ENCODE measurements around the gene KBTBD3.

KBTBD3 gene, protein sequence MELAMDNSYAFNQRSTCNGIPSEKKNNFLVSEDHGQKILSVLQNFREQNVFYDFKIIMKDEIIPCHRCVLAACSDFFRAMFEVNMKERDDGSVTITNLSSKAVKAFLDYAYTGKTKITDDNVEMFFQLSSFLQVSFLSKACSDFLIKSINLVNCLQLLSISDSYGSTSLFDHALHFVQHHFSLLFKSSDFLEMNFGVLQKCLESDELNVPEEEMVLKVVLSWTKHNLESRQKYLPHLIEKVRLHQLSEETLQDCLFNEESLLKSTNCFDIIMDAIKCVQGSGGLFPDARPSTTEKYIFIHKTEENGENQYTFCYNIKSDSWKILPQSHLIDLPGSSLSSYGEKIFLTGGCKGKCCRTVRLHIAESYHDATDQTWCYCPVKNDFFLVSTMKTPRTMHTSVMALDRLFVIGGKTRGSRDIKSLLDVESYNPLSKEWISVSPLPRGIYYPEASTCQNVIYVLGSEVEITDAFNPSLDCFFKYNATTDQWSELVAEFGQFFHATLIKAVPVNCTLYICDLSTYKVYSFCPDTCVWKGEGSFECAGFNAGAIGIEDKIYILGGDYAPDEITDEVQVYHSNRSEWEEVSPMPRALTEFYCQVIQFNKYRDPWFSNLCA

DNA sequence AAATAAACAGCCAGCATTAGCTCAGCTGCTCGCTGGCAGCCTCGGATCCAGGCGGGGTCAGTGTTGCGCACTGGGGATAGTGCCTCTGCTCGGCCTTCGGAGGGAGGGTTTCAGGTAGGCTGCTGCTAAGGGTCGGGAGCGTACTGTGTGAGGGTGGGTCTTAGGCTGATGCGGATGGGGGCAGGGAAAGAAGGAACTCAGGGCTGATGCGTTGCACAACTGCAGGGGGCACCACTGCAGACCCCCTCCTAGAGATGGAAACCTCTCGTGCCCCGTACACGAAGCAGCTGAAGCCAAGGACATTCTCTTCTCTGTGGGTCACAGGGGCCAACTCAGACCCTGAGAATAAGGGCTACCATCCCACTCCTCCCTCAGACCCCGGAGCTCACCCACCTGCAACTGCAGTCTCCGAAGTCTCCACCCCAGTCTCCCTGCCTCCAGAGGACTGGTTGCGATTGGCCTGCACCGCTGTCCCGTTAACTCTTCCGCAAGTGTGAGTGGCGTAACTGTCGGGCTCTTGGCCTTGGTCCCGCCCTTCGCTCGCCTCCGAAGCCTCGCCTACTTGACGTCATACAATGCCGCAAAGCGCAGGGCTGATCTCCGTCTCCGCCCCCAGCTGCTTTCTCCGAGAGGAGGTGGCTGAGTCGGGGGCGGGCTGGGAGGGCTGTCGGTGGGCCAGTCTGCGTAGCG is at the start of gene KBTBD3:
Gene KBTBD3 (minus strand): TSS at position 429 of the 690 bp plus-strand sequence. CDS start 18,250 bp downstream, outside the sequence.
- Histone ChIP-seq H3K36me3 (replicated peaks) (peaks cover 27% of the 10 kb centered on the region), H3K4me1 (peaks cover 19% of the 10 kb centered on the region), H3K27me3 (ENCODE audit: low read depth) (no peaks in the 10 kb centered on the region), H3K9me3 (no peaks in the 10 kb centered on the region), H3K4me3 (peak within 1 kb of the TSS; percentile 89)
- peak; percentile 98 to 99 for DNase-seq (ENCODE audit: low spot score in 2 of 2)
- in situ Hi-C loops (cut with MboI; ENCODE audit: low sequenced_read_pairs), result no loop called here

DNA sequence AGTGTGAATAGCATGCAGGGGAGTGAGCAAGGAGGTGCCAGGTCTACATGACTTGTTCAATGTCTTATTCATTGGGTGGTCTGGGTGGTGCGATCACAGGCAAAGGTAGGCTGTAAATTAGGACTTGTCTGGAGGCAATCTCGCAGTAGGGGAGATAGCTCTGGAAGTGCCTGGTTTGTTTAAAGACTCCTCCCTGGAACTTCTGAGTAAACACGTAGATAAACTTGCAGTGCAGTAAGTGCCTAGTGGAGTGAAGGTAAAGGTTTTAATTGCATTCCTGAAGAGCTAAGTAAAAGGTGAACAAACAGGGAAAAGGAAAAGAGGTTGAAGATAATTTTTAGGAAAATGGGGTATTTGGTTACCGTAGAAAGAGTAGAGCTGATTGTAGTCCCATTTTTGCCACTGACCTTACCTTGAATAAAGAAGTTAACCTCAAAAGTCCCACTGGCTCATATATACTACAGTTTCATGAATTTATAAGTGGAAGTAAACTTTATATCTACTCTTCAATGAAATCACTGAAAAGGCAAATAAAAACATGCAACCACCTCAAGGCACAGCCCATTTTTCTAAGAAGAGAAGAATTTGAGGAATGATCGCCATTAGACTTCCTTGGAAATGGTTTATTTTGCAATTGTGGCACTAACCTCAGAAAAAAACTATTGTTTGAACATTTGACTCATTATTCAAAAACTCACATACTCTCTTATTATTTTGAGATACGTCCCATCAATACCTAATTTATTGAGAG is 44.6 kb upstream of the KBTBD3 start:
- Histone ChIP-seq H3K36me3 (replicated peaks) (no peaks in the 10 kb centered on the region), H3K27me3 (ENCODE audit: low read depth) (no peaks in the 10 kb centered on the region), H3K4me3 (no peak overlapping the region), H3K4me1 (no peaks in the 10 kb centered on the region), H3K9me3 (no peaks in the 10 kb centered on the region)
- in situ Hi-C loops (cut with MboI; ENCODE audit: low sequenced_read_pairs), result no loop called here
- DNase-seq (ENCODE audit: low spot score in 2 of 2), result no peak

DNA sequence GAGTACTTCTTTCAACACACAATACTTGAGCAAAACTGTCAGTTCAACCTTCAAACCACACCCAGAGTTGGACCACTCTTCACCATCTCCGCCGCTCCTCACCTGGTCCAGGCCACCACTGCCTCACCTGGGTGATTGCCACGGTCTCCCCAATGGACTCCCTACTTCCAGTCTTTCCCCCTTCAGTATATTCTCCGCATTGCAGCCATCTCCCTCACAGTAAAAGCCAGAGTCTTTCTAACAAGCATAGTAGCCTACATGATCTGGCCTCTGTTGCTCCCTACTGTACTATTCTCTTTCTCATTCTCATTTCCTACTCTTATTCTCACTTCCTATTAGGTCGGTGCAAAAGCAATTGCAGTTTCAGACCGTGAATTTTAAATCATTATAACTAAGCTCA is 28.8 kb upstream of the KBTBD3 start:
- Histone ChIP-seq H3K9me3 (no peaks in the 10 kb centered on the region; the same call in 1 of the 2 replicates), H3K4me3 (no peak overlapping the region), H3K4me1 (no peaks in the 10 kb centered on the region), H3K36me3 (replicated peaks) (no peaks in the 10 kb centered on the region), H3K27me3 (ENCODE audit: low read depth) (no peaks in the 10 kb centered on the region)
- in situ Hi-C loops (cut with MboI; ENCODE audit: low sequenced_read_pairs), result no loop called here
- DNase-seq (ENCODE audit: low spot score in 2 of 2), result no peak

DNA sequence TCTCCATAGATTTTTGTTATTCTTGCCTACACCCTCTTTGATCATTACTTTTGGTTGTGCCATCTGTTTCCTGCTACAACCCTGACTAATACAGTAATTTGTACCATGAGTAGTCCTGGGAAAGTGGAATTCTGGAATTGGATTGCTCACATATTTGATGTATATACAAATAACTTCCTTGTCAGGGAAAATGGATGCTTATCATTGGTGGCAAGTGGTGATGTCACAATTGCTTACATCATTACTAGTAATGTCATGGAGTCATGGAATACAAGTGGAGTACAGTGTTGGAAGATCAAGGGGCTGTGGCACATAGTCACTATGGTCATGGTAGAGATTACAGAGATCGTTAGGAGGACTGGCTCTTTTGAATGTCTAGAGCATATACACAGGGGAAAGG is 24.7 kb upstream of the KBTBD3 start:
- H3K4me3 ChIP-seq, result no peak overlapping the region
- no peak for DNase-seq (ENCODE audit: low spot score in 2 of 2)
- H3K27me3 ChIP-seq (ENCODE audit: low read depth), result no peaks in the 10 kb centered on the region
- H3K9me3 ChIP-seq, result no peaks in the 10 kb centered on the region; the same call in 1 of the 2 replicates
- H3K36me3 ChIP-seq (replicated peaks), result peaks cover 20% of the 10 kb centered on the region
- no peaks in the 10 kb centered on the region for H3K4me1 ChIP-seq
- in situ Hi-C loops (cut with MboI; ENCODE audit: low sequenced_read_pairs), result no loop called here

DNA sequence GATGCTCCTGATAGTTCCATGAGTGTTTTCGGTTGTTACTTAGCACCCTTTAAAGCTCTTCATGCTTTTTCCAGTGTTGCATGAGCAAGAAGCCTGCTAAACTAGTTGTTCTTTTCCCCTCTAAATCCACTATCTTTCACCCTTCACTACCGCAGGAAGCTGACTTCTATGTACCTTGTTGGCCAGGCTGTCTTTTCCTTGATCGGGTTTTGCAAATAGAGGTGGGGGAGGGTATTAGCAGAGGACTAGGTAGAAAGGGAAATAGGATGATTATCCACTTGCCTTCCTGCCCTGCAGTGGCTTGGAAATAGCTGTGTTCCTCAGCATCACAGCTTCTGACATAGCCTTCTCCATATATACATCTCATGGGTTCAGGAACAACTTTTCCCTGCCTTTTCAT is 24.2 kb upstream of the KBTBD3 start:
- no peak for DNase-seq (ENCODE audit: low spot score in 2 of 2)
- in situ Hi-C loops (cut with MboI; ENCODE audit: low sequenced_read_pairs), result no loop called here
- Histone ChIP-seq H3K4me1 (no peaks in the 10 kb centered on the region), H3K27me3 (ENCODE audit: low read depth) (no peaks in the 10 kb centered on the region), H3K36me3 (replicated peaks) (peaks cover 25% of the 10 kb centered on the region), H3K4me3 (no peak overlapping the region), H3K9me3 (no peaks in the 10 kb centered on the region; the same call in 1 of the 2 replicates)

DNA sequence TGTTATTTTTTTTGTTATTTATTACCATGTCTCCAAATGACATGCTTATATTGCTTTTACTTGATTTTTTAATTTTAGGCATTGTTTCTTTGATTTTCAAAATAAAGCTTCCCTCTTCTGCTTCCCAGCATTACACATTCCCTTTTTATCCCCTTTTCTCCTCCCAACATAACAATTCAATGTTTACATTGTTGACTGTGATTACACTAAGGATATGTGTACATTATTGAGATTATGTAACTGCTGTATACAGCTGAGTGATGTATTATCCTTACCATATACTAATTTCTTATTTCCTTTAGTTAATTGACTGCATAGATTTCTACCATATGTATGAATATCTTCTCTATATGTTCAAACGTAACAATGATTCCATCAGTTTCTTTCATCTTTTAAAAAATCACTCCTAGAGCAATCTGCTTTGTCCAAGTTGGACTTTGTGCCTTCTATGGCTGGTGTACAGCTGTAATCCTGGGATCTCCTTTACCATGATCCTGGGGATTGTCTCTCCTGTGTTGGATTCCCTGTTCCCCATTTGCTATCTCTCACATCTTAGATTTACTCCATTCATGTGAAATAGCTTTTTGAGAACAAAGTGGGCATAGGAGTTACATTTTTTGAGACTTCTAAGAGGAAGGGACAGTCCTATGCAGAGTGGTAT is 21.9 kb upstream of the KBTBD3 start:
- Histone ChIP-seq H3K36me3 (replicated peaks) (peaks cover 47% of the 10 kb centered on the region), H3K4me1 (no peaks in the 10 kb centered on the region), H3K4me3 (no peak overlapping the region), H3K9me3 (no peaks in the 10 kb centered on the region; the same call in 1 of the 2 replicates), H3K27me3 (ENCODE audit: low read depth) (no peaks in the 10 kb centered on the region)
- no peak for DNase-seq (ENCODE audit: low spot score in 2 of 2)
- in situ Hi-C loops (cut with MboI; ENCODE audit: low sequenced_read_pairs), result no loop called here

DNA sequence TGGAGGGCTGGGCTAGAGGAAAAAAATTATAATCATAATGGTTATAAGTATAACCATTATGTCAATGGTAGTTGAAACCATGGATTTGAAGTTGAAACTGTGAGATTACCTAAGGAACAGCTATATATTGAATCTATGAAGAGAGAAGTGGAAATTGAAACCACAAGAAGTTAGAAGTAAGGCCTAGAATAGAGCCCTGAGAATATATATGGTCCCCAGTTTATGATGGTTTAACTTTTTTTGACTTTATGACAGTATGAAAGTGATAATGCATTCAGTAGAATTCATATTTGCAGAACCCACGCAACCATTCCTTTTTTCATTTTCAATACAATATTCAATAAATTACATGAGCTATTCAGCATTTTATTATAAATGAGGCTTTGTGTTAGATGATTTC is 15.3 kb upstream of the KBTBD3 start:
- H3K9me3 ChIP-seq, result no peaks in the 10 kb centered on the region
- no peak overlapping the region for H3K4me3 ChIP-seq
- H3K27me3 ChIP-seq (ENCODE audit: low read depth), result no peaks in the 10 kb centered on the region
- in situ Hi-C loops (cut with MboI; ENCODE audit: low sequenced_read_pairs), result no loop called here
- no peak for DNase-seq (ENCODE audit: low spot score in 2 of 2)
- peaks cover 73% of the 10 kb centered on the region for H3K36me3 ChIP-seq (replicated peaks)
- H3K4me1 ChIP-seq, result peaks cover 10% of the 10 kb centered on the region

DNA sequence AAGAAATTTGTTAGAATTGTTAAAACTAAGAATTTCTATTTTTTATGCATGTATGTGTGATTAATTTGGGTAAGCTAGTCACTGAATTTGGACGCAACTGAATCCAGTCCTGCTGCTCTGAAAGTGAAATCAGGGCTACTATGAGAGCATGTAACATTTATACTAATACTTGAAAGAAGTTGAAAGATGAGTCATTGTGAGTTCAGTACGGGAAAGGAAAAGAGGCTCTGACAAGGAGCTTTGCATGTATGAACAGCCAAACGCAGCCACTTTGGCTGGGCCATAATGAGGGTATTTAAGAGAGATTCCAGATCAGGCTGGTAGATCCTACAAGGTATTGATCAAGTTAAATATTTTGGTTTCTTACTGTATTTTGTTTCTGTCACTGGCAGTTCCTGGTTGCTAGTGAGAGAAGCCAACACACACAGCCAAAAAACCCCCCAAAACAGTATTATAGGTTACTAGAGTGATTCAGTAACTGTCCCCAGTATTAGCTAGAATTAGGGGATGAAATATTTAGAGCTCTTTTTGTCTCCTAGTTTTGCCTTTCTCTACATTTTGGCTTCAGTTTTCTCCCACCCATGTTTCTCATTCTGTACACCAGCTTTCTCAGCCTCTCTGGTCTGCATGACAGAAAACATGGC is 14.5 kb upstream of the KBTBD3 start:
- no peak for DNase-seq (ENCODE audit: low spot score in 2 of 2)

DNA sequence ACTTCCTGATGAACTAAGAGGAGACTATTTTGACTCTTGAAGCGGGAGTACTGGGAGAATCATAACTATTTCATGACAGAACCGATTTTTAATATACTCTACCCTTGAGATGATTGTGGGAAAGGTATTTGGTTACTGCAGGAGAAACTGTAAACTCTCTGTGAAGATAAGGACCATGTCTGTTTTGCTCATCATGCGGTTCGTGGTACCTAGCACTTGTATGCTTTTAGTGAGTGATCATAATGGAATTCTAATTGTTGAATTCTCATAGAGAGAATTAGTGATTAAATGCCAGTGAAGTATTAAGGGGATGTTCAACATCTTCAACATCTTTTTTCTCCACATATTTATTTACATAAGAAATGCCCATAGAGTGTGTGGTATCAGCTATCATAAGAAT is 11.7 kb upstream of the KBTBD3 start:
- peaks cover 40% of the 10 kb centered on the region for H3K36me3 ChIP-seq (replicated peaks)
- in situ Hi-C loops (cut with MboI; ENCODE audit: low sequenced_read_pairs), result no loop called here
- H3K27me3 ChIP-seq (ENCODE audit: low read depth), result no peaks in the 10 kb centered on the region
- H3K4me3 ChIP-seq, result no peak overlapping the region
- no peak for DNase-seq (ENCODE audit: low spot score in 2 of 2)
- H3K9me3 ChIP-seq, result no peaks in the 10 kb centered on the region
- H3K4me1 ChIP-seq, result peaks cover 12% of the 10 kb centered on the region

More for the DNA sequence above, 14.5 kb upstream of the KBTBD3 start:
- Histone ChIP-seq H3K9me3 (no peaks in the 10 kb centered on the region), H3K27me3 (ENCODE audit: low read depth) (no peaks in the 10 kb centered on the region), H3K36me3 (replicated peaks) (peaks cover 65% of the 10 kb centered on the region), H3K4me3 (no peak overlapping the region), H3K4me1 (peaks cover 12% of the 10 kb centered on the region)
- in situ Hi-C loops (cut with MboI; ENCODE audit: low sequenced_read_pairs), result no loop called here

DNA sequence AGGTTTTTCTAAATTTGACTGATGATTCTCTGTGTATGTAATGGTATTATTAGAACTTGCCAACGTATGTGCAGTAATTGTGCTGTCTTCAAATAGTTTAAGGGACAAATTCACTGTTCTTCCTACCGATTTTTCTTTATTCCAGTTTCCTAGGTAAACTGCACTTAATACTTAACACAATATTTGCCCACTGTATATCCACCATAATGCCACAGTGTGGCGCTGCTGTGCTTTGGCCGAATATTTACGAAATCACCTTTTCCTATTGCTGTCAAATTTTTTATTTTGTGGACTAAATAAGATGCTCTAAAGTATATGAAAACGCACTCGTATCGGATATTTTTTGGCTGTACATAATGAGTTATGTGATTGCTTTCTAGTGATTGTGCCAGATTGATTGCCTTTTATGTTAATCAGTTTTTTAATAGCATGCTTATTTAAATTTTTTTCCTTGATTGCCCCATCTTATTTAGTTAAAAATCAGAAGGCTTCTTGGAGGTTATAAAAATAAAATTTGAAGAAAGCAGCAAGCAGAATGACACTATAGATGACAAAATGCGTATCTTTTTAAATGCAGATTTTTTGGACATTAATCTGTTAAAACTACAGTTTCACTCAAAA is 10.8 kb upstream of the KBTBD3 start:
- DNase-seq (ENCODE audit: low spot score in 2 of 2), result peak; percentile 26 to 52

DNA sequence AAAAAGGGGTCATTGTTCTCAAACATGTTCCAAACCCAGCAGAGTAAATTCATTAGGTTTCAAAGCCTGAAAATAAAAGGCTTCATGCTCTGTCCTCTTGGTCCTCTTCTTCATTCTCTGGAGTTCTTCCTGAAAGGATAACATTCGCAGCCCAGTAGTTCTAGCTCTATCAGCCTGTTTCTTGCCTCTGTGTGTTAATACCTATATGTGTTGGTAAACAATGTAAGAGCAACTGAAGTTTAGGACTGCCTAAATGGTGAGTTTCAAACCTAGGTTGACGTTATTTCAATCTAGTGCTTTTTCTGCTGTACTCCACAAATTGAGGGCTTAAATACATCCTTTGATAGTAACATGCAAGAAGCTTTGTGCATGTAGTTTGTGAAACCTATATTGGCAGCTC is 9.7 kb upstream of the KBTBD3 start:
- Histone ChIP-seq H3K4me3 (no peak overlapping the region), H3K36me3 (replicated peaks) (peaks cover 40% of the 10 kb centered on the region), H3K4me1 (peaks cover 12% of the 10 kb centered on the region), H3K9me3 (no peaks in the 10 kb centered on the region), H3K27me3 (ENCODE audit: low read depth) (no peaks in the 10 kb centered on the region)
- no peak for DNase-seq (ENCODE audit: low spot score in 2 of 2)
- in situ Hi-C loops (cut with MboI; ENCODE audit: low sequenced_read_pairs), result no loop called here

More for the DNA sequence above, 10.8 kb upstream of the KBTBD3 start:
- in situ Hi-C loops (cut with MboI; ENCODE audit: low sequenced_read_pairs), result no loop called here
- Histone ChIP-seq H3K36me3 (replicated peaks) (peaks cover 42% of the 10 kb centered on the region), H3K4me1 (peaks cover 12% of the 10 kb centered on the region), H3K27me3 (ENCODE audit: low read depth) (no peaks in the 10 kb centered on the region), H3K4me3 (no peak overlapping the region), H3K9me3 (no peaks in the 10 kb centered on the region)

DNA sequence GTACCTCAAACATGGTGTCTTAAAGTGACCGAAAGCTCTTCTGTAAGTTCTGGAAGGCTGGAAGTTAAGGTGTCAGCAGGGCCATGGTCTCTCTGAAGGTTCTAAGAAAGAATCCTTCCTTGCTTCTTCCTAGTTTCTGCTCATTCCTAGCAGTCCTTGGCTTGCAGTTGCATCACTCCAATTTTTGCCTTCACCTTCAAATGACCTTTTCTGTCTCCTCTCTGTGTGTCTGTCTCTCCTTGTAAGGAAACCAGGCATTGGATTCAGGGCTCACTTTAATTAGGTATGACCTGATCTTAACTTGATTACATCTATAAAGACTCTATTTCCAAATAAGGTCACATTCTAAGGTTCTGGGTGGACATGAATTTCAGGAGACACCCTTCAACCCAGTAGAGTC is 9.0 kb upstream of the KBTBD3 start:
- H3K36me3 ChIP-seq (replicated peaks), result peaks cover 37% of the 10 kb centered on the region
- peaks cover 12% of the 10 kb centered on the region for H3K4me1 ChIP-seq
- H3K4me3 ChIP-seq, result no peak overlapping the region
- no peaks in the 10 kb centered on the region for H3K27me3 ChIP-seq (ENCODE audit: low read depth)
- in situ Hi-C loops (cut with MboI; ENCODE audit: low sequenced_read_pairs), result no loop called here
- no peaks in the 10 kb centered on the region for H3K9me3 ChIP-seq
- no peak for DNase-seq (ENCODE audit: low spot score in 2 of 2)

All from HAP-1 (cell line).